HepG2 (cell line): ENCODE results near the gene C1orf94. TPM values are rescaled to one million over a fixed set of nuclear protein-coding genes. Genes with fewer than 3 reads are reported as not detected.

Experiments
- ATAC-seq: fragments of 200-7000 bp; cut with Tn5 transposase; 3 replicates; pipeline ENCODE4 v1.9.1; 2020; ENCODE audit warnings: mild to moderate bottlenecking, moderate library complexity
- BruUV-seq: library from RNA; stranded (reverse); fragments of 400-500 nt; replicated peaks from 2 replicates; lab custom pipeline; 2021; lab: Mats Ljungman, UMichigan
- CTCF ChIA-PET: fragments of 300-600 bp; formaldehyde crosslinking; extraction: SDS; loops from one replicate; lab custom pipeline; 2021; ENCODE audit warnings: low total read pairs, inconsistent platforms, low intra/inter-chr PET ratio; lab: Yijun Ruan, JAX
- POLR2A ChIA-PET: fragments of 350-600 bp; sonication (Branson Sonifier 250); formaldehyde crosslinking; loops from one replicate; lab custom pipeline; 2020; ENCODE audit warnings: antibody characterized with exemption, inconsistent platforms; lab: Yijun Ruan, JAX
- DNase-seq: peaks from one replicate; pipeline ENCODE4 v3.0.0-alpha.2; 2015; ENCODE audit warnings: low spot score
- FAIRE-seq: peaks from 3 replicates; lab custom pipeline; 2011; peaks lifted over from hg19 to GRCh38; lab: Jason Lieb, UNC
- H2AFZ ChIP-seq: one replicate; pipeline ENCODE4 v1.6.1; 2011; ENCODE audit warnings: low read length, inconsistent platforms
- H3K27ac ChIP-seq: fragments of 300-600 bp; 3 replicates; pipeline ENCODE4 v1.8.0; 2011; ENCODE audit warnings: mixed run types, mild to moderate bottlenecking, mixed read lengths, low read length, inconsistent platforms; ENCODE audit not compliant: insufficient read depth; ENCODE audit errors: extremely low read length
- H3K27me3 ChIP-seq, 2 experiments: fragments of 200-600 bp in 1 of 2; 2 replicates in 1 of 2; 3 replicates in 1 of 2; pipeline versions ENCODE4 v1.6.0 to v1.8.0; 2011; ENCODE audit warnings: low read length in 2 of 2, mild to moderate bottlenecking in 2 of 2, moderate library complexity in 2 of 2, inconsistent platforms in 1 of 2; ENCODE audit not compliant: insufficient read depth in 2 of 2, control insufficient read depth in 1 of 2
- H3K36me3 ChIP-seq, 2 experiments: fragments of 200-600 bp in 1 of 2; replicated peaks in 1 of 2; 2 replicates in 1 of 2; 3 replicates in 1 of 2; pipeline versions ENCODE4 v1.5.1 to v1.8.0; 2011; ENCODE audit warnings: low read length in 2 of 2, inconsistent platforms in 1 of 2; ENCODE audit not compliant: insufficient read depth in 2 of 2, control insufficient read depth in 1 of 2
- H3K4me1 ChIP-seq: 2 replicates; pipeline ENCODE4 v1.5.1; 2012; ENCODE audit warnings: low read length, inconsistent platforms; ENCODE audit not compliant: insufficient read depth
- H3K4me2 ChIP-seq: 2 replicates; pipeline ENCODE4 v1.6.0; 2011; ENCODE audit warnings: low read depth, low read length, inconsistent platforms
- H3K4me3 ChIP-seq, 3 experiments: fragments of 200-600 bp in 1 of 3; sonication (generic), shearing (Covaris generic) in 1 of 3; replicated peaks in 1 of 3; 2 replicates each; pipeline ENCODE4 v1.5.1; 2011 to 2016; ENCODE audit warnings: low read length in 3 of 3, inconsistent platforms in 2 of 3, low read depth in 2 of 3, mild to moderate bottlenecking in 2 of 3, control low read depth in 1 of 3, mixed read lengths in 1 of 3; ENCODE audit not compliant: insufficient read depth in 1 of 3
- H3K79me2 ChIP-seq: one replicate; pipeline ENCODE4 v1.6.1; 2011; ENCODE audit warnings: low read length, inconsistent platforms; ENCODE audit not compliant: insufficient read depth
- H3K9ac ChIP-seq: 2 replicates; pipeline ENCODE4 v1.6.0; 2011; ENCODE audit warnings: mild to moderate bottlenecking, low read depth, low read length, inconsistent platforms; ENCODE audit not compliant: insufficient read depth
- H3K9me3 ChIP-seq: 2 replicates; pipeline ENCODE4 v1.5.1; 2012; ENCODE audit warnings: mild to moderate bottlenecking, low read length
- H4K20me1 ChIP-seq: 2 replicates; pipeline ENCODE4 v1.6.0; 2011; ENCODE audit warnings: inconsistent platforms, mild to moderate bottlenecking, low read length, moderate library complexity; ENCODE audit not compliant: insufficient read depth
- ARID5B ChIP-seq: IDR thresholded peaks from 2 replicates; pipeline ENCODE4 v1.4.0; 2020; ENCODE audit warnings: mild to moderate bottlenecking, missing genetic modification reagents
- ATF4 ChIP-seq, 2 experiments: fragments of 450-650 bp in 1 of 2; sonication (generic) in 1 of 2; formaldehyde crosslinking; IDR thresholded peaks; 2 replicates each; pipeline versions ENCODE4 v1.5.0 to v1.8.0; 2020 to 2022; ENCODE audit warnings: mild to moderate bottlenecking in 1 of 2, missing genetic modification reagents in 1 of 2
- DMTF1 ChIP-seq: sonication (generic); formaldehyde crosslinking; IDR thresholded peaks from 2 replicates; pipeline ENCODE4 v1.4.0; 2020; ENCODE audit warnings: mild to moderate bottlenecking, missing genetic modification reagents
- GABPA ChIP-seq, 2 experiments: IDR thresholded peaks; 2 replicates each; pipeline ENCODE4 v1.6.1; 2011 to 2016; ENCODE audit warnings: low read depth in 2 of 2, low read length in 1 of 2, missing biosample characterization in 1 of 2, missing genetic modification characterization in 1 of 2
- HBP1 ChIP-seq: IDR thresholded peaks from 2 replicates; pipeline ENCODE4 v1.6.1; 2016; ENCODE audit warnings: low read depth, control low read depth
- HDAC6 ChIP-seq: fragments of 200-600 bp; sonication (generic); IDR thresholded peaks from 2 replicates; pipeline ENCODE4 v1.7.0; 2017; ENCODE audit warnings: mild to moderate bottlenecking, antibody characterized with exemption, low read length, low read depth
- RFX3 ChIP-seq: IDR thresholded peaks from 2 replicates; pipeline ENCODE4 v1.6.1; 2016; ENCODE audit warnings: missing biosample characterization, missing genetic modification reagents
- SNAPC5 ChIP-seq: sonication (generic); formaldehyde crosslinking; IDR thresholded peaks from 2 replicates; pipeline ENCODE4 v1.8.1; 2023; ENCODE audit warnings: mild to moderate bottlenecking, missing genetic modification reagents, borderline replicate concordance
- YEATS4 ChIP-seq: sonication (generic); formaldehyde crosslinking; IDR thresholded peaks from 2 replicates; pipeline ENCODE4 v1.4.0; 2020; ENCODE audit warnings: missing genetic modification reagents, borderline replicate concordance
- ZNF253 ChIP-seq: sonication (generic); formaldehyde crosslinking; IDR thresholded peaks from 2 replicates; pipeline ENCODE4 v1.8.0; 2022; ENCODE audit warnings: mild to moderate bottlenecking, missing genetic modification reagents, borderline replicate concordance
- ZNF639 ChIP-seq: conservative IDR thresholded peaks from 2 replicates; pipeline ENCODE4 v1.6.1; 2018; ENCODE audit warnings: missing genetic modification reagents
- ZNF83 ChIP-seq: sonication (generic); formaldehyde crosslinking; IDR thresholded peaks from 2 replicates; pipeline ENCODE4 v1.4.0; 2020; ENCODE audit warnings: missing genetic modification reagents, mild to moderate bottlenecking, borderline replicate concordance
- WGBS: methylation state at CpG from one replicate; pipeline ENCODE4 v1.1.6; 2017; ENCODE audit warnings: low lambda C conversion rate; 5-methylcytosine and 5-hydroxymethylcytosine counted together
- in situ Hi-C: cut with HindIII; loops from 2 replicates; pipeline ENCODE4 v1.10.0; 2017; ENCODE audit warnings: low pct_unique_long_range_greater_than_20kb; ENCODE audit not compliant: extremely low pct_ligation_motif_present
- intact Hi-C: fragments of 100-400 bp; cut with micrococcal nuclease; formaldehyde crosslinking; loops from one replicate; pipeline ENCODE4 v1.10.0; 2022; ENCODE audit not compliant: unreplicated experiment
- polyA plus RNA-seq, 8 experiments: library from polyadenylated mRNA; depleted of rRNA in 3 of 8; stranded (reverse) in 7 of 8; unstranded in 1 of 8; fragments of >200 nt; fragmentation: Illumina TruSeq in 4 of 8; extraction: Trizol in 4 of 8; gene quantifications; 2 replicates each; pipeline versions ENCODE4 v1.2.1 to v1.2.3, GENCODE V29; 2011 to 2016; ENCODE audit warnings: low read depth in 4 of 8, missing spikeins in 1 of 8, mixed read lengths in 1 of 8; ENCODE audit not compliant: insufficient read depth in 1 of 8
- total RNA-seq, 5 experiments: library from RNA; depleted of rRNA; stranded (reverse); fragments of >200 nt; fragmentation: Illumina TruSeq; extraction: Trizol; gene quantifications; 2 replicates each; pipeline ENCODE4 v1.2.3, GENCODE V29; 2016; ENCODE audit warnings: low read depth in 1 of 5

The C1orf94 gene
- total and polyA plus RNA-seq, 2 of the 13 experiments (the other 11 are each of a cell fraction or from before 2014, with no cell fraction given), result not detected

GRCh38 chr1:34130306-34130705 is 46.4 kb upstream of the C1orf94 start:
- H3K79me2 ChIP-seq, result no peaks in the 10 kb centered on the region
- ChIA-PET CTCF (no interaction called here), POLR2A (no interaction called here)
- no peaks in the 10 kb centered on the region for H3K36me3 ChIP-seq
- no peak overlapping the region for H3K27ac ChIP-seq
- intact Hi-C loops (no loop called here), in situ Hi-C loops (no loop called here)
- BruUV-seq, result no TSS peak
- no peaks in the 10 kb centered on the region for H4K20me1 ChIP-seq
- no peak for FAIRE-seq
- H3K4me2 ChIP-seq, result no peak overlapping the region
- ATAC-seq, result no peak
- no peak overlapping the region for H2AFZ ChIP-seq
- H3K4me1 ChIP-seq, result no peaks in the 10 kb centered on the region
- 3% methylated on average over 5 of the region's 5 CpGs for WGBS
- no peaks in the 10 kb centered on the region; a peak in 1 of 5 replicates for H3K27me3 ChIP-seq
- no peaks in the 10 kb centered on the region for H3K9me3 ChIP-seq
- no peak overlapping the region for H3K9ac ChIP-seq
- no peak overlapping the region for H3K4me3 ChIP-seq
- no peak for DNase-seq
- TF ChIP-seq YEATS4 (CRISPR knock-in tag), result no peak
- TF ChIP-seq ZNF83, result no peak
- no peak for TF ChIP-seq SNAPC5 (CRISPR knock-in tag)
- no peak for TF ChIP-seq ZNF253 (CRISPR knock-in tag)
- no peak for TF ChIP-seq HDAC6
- no peak for TF ChIP-seq RFX3 (CRISPR knock-in tag)
- TF ChIP-seq GABPA (IDR thresholded peaks at IDR 0.05; ENCODE audit: low read depth, low read length), result no peak
- TF ChIP-seq GABPA (CRISPR knock-in tag; IDR thresholded peaks at IDR 0.05; ENCODE audit: low read depth), result no peak
- no peak for TF ChIP-seq DMTF1
- no peak for TF ChIP-seq ZNF639
- TF ChIP-seq ATF4 (CRISPR knock-in tag; IDR thresholded peaks at IDR 0.05), result no peak
- no peak for TF ChIP-seq HBP1 (CRISPR knock-in tag)
- no peak for TF ChIP-seq ARID5B (CRISPR knock-in tag)
